Mesothelial cell of epicardium (in vitro differentiated cells): Measurements from ENCODE around the gene XRCC3. TPM values are rescaled to one million over a fixed set of nuclear protein-coding genes. Genes with fewer than 3 reads are reported as not detected.

Experiments used
- DNase-seq, 2 experiments: peaks; one replicate each; pipeline ENCODE4 v3.0.0; 2021; ENCODE audit warnings: low spot score in 2 of 2; ENCODE audit not compliant: unreplicated experiment in 2 of 2
- H3K27ac Mint-ChIP-seq: 2 replicates; pipeline ENCODE4 v1.8.0; 2021; ENCODE audit warnings: mixed read lengths
- H3K27me3 Mint-ChIP-seq: 2 replicates; pipeline ENCODE4 v1.8.0; 2021; ENCODE audit warnings: low read depth, mixed read lengths
- H3K36me3 Mint-ChIP-seq: 2 replicates; pipeline ENCODE4 v1.8.0; 2021; ENCODE audit warnings: mixed read lengths
- H3K4me1 Mint-ChIP-seq: 2 replicates; pipeline ENCODE4 v1.8.0; 2021; ENCODE audit warnings: mixed read lengths
- H3K4me3 Mint-ChIP-seq: 2 replicates; pipeline ENCODE4 v1.8.0; 2021; ENCODE audit warnings: mild to moderate bottlenecking, moderate library complexity, mixed read lengths
- H3K9me3 Mint-ChIP-seq: 2 replicates; pipeline ENCODE4 v1.8.0; 2021; ENCODE audit warnings: mixed read lengths
- total RNA-seq: library from RNA; stranded (reverse); gene quantifications from 3 replicates; pipeline ENCODE4 v1.2.1, GENCODE V29; 2021
- TF ChIP-seq, protein P1 (sequence below): fragments of 200-600 bp; sonication (generic); IDR thresholded peaks from one replicate; pipeline ENCODE4 v1.5.0; 2021; ENCODE audit warnings: antibody characterized with exemption; ENCODE audit not compliant: unreplicated experiment

The XRCC3 gene
- total RNA-seq, 1 donor from 2014 or later, result 19.7 TPM

- TF ChIP-seq, protein P1, sequence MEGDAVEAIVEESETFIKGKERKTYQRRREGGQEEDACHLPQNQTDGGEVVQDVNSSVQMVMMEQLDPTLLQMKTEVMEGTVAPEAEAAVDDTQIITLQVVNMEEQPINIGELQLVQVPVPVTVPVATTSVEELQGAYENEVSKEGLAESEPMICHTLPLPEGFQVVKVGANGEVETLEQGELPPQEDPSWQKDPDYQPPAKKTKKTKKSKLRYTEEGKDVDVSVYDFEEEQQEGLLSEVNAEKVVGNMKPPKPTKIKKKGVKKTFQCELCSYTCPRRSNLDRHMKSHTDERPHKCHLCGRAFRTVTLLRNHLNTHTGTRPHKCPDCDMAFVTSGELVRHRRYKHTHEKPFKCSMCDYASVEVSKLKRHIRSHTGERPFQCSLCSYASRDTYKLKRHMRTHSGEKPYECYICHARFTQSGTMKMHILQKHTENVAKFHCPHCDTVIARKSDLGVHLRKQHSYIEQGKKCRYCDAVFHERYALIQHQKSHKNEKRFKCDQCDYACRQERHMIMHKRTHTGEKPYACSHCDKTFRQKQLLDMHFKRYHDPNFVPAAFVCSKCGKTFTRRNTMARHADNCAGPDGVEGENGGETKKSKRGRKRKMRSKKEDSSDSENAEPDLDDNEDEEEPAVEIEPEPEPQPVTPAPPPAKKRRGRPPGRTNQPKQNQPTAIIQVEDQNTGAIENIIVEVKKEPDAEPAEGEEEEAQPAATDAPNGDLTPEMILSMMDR, result no peak
- peak overlapping the region; percentile 78 for H3K4me3 Mint-ChIP-seq
- peaks cover 35% of the 10 kb centered on the region for H3K4me1 Mint-ChIP-seq
- H3K27me3 Mint-ChIP-seq, result peaks cover 2% of the 10 kb centered on the region
- no peaks in the 10 kb centered on the region for H3K9me3 Mint-ChIP-seq
- DNase-seq, result peak in 1 of 2 experiments; percentile 64
- no peak overlapping the region for H3K27ac Mint-ChIP-seq
- no peaks in the 10 kb centered on the region for H3K36me3 Mint-ChIP-seq
Observed at GRCh38 chr14:103716091-103716801, 995 bp upstream of the XRCC3 start.

GRCh38 chr14:103714063-103714724, 1.1 kb downstream of the XRCC3 start:
- Mint-ChIP-seq H3K27me3 (peaks cover 2% of the 10 kb centered on the region), H3K36me3 (no peaks in the 10 kb centered on the region), H3K27ac (no peak overlapping the region), H3K4me3 (peak overlapping the region; percentile 81), H3K4me1 (peaks cover 32% of the 10 kb centered on the region), H3K9me3 (no peaks in the 10 kb centered on the region)
- no peak for DNase-seq
- TF ChIP-seq, protein P1, result no peak

- peak overlapping the region; percentile 81 for H3K4me3 Mint-ChIP-seq
- peaks cover 2% of the 10 kb centered on the region for H3K27me3 Mint-ChIP-seq
- H3K27ac Mint-ChIP-seq, result peak overlapping the region; percentile 19
- TF ChIP-seq, protein P1, result no peak
- no peak for DNase-seq
- no peaks in the 10 kb centered on the region for H3K36me3 Mint-ChIP-seq
- no peaks in the 10 kb centered on the region for H3K9me3 Mint-ChIP-seq
- H3K4me1 Mint-ChIP-seq, result peaks cover 27% of the 10 kb centered on the region
Observed at GRCh38 chr14:103713304-103714062, 1.8 kb downstream of the XRCC3 start.

DNA sequence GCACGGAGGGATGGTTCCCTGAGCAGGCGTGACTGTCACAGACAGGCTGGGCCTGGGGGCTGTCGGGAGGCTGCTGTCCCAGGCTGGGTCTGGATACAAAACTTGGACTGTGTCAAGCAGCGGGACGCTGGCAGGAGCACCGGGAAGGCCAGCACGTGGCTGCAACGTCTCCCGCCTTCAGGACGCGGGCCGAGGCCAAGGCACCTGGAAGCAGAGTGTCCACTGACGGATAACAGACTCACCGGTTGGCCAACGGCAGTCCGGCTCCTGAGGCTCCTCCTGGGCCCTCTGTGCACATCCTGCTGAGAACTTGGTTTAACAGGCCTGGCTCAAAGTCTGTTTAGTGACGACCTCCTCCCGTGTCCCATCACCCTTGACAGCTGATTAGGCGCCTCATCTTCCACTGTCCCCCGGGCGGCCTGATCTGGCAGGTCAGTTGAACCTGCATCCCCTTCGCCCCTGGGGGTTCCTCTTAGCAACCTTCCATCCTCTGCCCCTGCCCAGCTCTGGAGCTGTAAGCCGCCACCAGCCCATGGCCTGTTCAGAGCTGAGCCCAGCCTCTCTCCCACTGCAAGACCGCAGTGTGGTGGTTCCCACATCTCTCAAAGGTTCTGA, 2.5 kb downstream of the XRCC3 start:
- no peak overlapping the region for H3K4me3 Mint-ChIP-seq
- H3K36me3 Mint-ChIP-seq, result no peaks in the 10 kb centered on the region
- peaks cover 20% of the 10 kb centered on the region for H3K4me1 Mint-ChIP-seq
- TF ChIP-seq, protein P1, result no peak
- H3K9me3 Mint-ChIP-seq, result no peaks in the 10 kb centered on the region
- peak overlapping the region; percentile 19 for H3K27ac Mint-ChIP-seq
- H3K27me3 Mint-ChIP-seq, result peaks cover 2% of the 10 kb centered on the region
- no peak for DNase-seq
